Measurements from ENCODE around the gene RRM2. TPM values are rescaled to one million over a fixed set of nuclear protein-coding genes. Genes with fewer than 3 reads are reported as not detected.
A peak's percentile ranks its signal among the peaks of the same experiment; 100 is the strongest.

The RRM2 gene
- total and polyA plus RNA-seq, 2 of the 4 experiments (the other 2 are of a cell fraction): 53.6 to 68.5 TPM

GRCh38 chr2:10163498-10164486, 41.3 kb downstream of the RRM2 start:
- DNase-seq (peak; percentile 24), ATAC-seq (ENCODE audit: low read depth) (no peak)
- no peak overlapping the region for H2BK120ac ChIP-seq (ENCODE audit: low read depth, low read length)
- H3K4me2 ChIP-seq (ENCODE audit: low read depth, low read length): no peak overlapping the region
- no peak overlapping the region for H2AFZ ChIP-seq (replicated peaks; ENCODE audit: low read length, poor library complexity)
- CTCF ChIA-PET: interaction anchor here (0.5 to 0.7 kb wide), 2 partner anchors 9 to 289 kb away, joined by 3 to 4 read pairs; no protein-coding TSS in a partner anchor
- 79% methylated on average over 10 of the region's 18 CpGs; no CpG with 5 or more reads in 1 of the 2 experiments for WGBS, 2 experiments (ENCODE audit: extremely low coverage in 2 of 2, insufficient read length in 1 of 2)
- H3K4ac ChIP-seq (ENCODE audit: low read depth, low read length): no peak overlapping the region
- H3K9me1 ChIP-seq (ENCODE audit: insufficient read depth, low read length): no peaks in the 10 kb centered on the region
- no peak overlapping the region for H3K14ac ChIP-seq (replicated peaks; ENCODE audit: low read depth, low read length)
- H3K4me3 ChIP-seq (ENCODE audit: insufficient read depth, low read depth, low read length): no peak overlapping the region
- TF ChIP-seq RCOR1 (IDR thresholded peaks at IDR 0.05; ENCODE audit: insufficient replicate concordance, low read length) (no peak), FOS (IDR thresholded peaks at IDR 0.05; ENCODE audit: low read depth, low read length) (no peak), MXI1 (IDR thresholded peaks at IDR 0.05; ENCODE audit: borderline replicate concordance, low read depth, low read length) (no peak), MAZ (IDR thresholded peaks at IDR 0.05; ENCODE audit: borderline replicate concordance, low read depth, low read length) (no peak), CEBPB (IDR thresholded peaks at IDR 0.05; ENCODE audit: low read depth, low read length) (no peak), MAFK (IDR thresholded peaks at IDR 0.05; ENCODE audit: low read depth, low read length) (no peak), RAD21 (IDR thresholded peaks at IDR 0.05; ENCODE audit: low read length) (no peak), RFX5 (IDR thresholded peaks at IDR 0.05; ENCODE audit: low read depth, low read length) (no peak)
- TF ChIP-seq, protein P1, sequence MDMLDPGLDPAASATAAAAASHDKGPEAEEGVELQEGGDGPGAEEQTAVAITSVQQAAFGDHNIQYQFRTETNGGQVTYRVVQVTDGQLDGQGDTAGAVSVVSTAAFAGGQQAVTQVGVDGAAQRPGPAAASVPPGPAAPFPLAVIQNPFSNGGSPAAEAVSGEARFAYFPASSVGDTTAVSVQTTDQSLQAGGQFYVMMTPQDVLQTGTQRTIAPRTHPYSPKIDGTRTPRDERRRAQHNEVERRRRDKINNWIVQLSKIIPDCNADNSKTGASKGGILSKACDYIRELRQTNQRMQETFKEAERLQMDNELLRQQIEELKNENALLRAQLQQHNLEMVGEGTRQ (IDR thresholded peaks at IDR 0.05; ENCODE audit: low read depth, low read length): no peak
- TF ChIP-seq, protein P2, sequence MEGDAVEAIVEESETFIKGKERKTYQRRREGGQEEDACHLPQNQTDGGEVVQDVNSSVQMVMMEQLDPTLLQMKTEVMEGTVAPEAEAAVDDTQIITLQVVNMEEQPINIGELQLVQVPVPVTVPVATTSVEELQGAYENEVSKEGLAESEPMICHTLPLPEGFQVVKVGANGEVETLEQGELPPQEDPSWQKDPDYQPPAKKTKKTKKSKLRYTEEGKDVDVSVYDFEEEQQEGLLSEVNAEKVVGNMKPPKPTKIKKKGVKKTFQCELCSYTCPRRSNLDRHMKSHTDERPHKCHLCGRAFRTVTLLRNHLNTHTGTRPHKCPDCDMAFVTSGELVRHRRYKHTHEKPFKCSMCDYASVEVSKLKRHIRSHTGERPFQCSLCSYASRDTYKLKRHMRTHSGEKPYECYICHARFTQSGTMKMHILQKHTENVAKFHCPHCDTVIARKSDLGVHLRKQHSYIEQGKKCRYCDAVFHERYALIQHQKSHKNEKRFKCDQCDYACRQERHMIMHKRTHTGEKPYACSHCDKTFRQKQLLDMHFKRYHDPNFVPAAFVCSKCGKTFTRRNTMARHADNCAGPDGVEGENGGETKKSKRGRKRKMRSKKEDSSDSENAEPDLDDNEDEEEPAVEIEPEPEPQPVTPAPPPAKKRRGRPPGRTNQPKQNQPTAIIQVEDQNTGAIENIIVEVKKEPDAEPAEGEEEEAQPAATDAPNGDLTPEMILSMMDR (conservative IDR thresholded peaks at IDR 0.05; ENCODE audit: low read depth, low read length): no peak
- no peak overlapping the region for H4K91ac ChIP-seq (ENCODE audit: insufficient read depth, low read depth, low read length)
- no peak overlapping the region for H4K5ac ChIP-seq (ENCODE audit: low read depth, low read length)
- H3K27me3 ChIP-seq (ENCODE audit: control insufficient read depth, insufficient read depth, low read length): no peaks in the 10 kb centered on the region
- no peak overlapping the region for H3K27ac ChIP-seq (ENCODE audit: insufficient read depth, low read length)
- H3K36me3 ChIP-seq (ENCODE audit: control insufficient read depth, insufficient read depth, low read length): no peaks in the 10 kb centered on the region
- no peak overlapping the region for H4K8ac ChIP-seq (ENCODE audit: low read depth in 2 of 2, low read length in 2 of 2)
- H4K20me1 ChIP-seq (ENCODE audit: insufficient read depth, low read length): no peaks in the 10 kb centered on the region
- H2BK15ac ChIP-seq (ENCODE audit: low read depth, low read length): no peak overlapping the region
- no peaks in the 10 kb centered on the region for H3K79me1 ChIP-seq (ENCODE audit: low read depth in 1 of 2, low read length in 2 of 2)
- no peak overlapping the region for H2AK9ac ChIP-seq (replicated peaks; ENCODE audit: low read depth, low read length, poor library complexity)
- H3K23ac ChIP-seq (ENCODE audit: low read depth, low read length): no peak overlapping the region
- POLR2A ChIA-PET (ENCODE audit: unreplicated experiment): no interaction called here
- H3K18ac ChIP-seq (ENCODE audit: low read depth, low read length): no peak overlapping the region
- no peak overlapping the region for H3K9ac ChIP-seq (ENCODE audit: low read depth, low read length)
- no peak overlapping the region for H2AK5ac ChIP-seq (ENCODE audit: low read depth, low read length)
- in situ Hi-C loops (cut with MboI; ENCODE audit: low sequenced_read_pairs) (no loop called here), intact Hi-C loops (cut with micrococcal nuclease) (no loop called here), dilution Hi-C loops (cut with HindIII; ENCODE audit: low sequenced_read_pairs, unreplicated experiment) (no loop called here)
- H2BK5ac ChIP-seq (ENCODE audit: low read depth, low read length, poor library complexity, severe bottlenecking): no peak overlapping the region
- BruUV-seq (replicated peaks): no TSS peak
- no peaks in the 10 kb centered on the region for H3K9me3 ChIP-seq (ENCODE audit: control insufficient read depth, insufficient read depth, low read length)
- no peak overlapping the region for H2BK20ac ChIP-seq (ENCODE audit: low read depth, low read length)
- H3K4me1 ChIP-seq (ENCODE audit: control insufficient read depth, insufficient read depth, low read length): no peaks in the 10 kb centered on the region
- H3K56ac ChIP-seq (ENCODE audit: extremely low read depth, insufficient read depth, low read length): no peak overlapping the region
